Activated CD4-positive, alpha-beta T cell treated with anti-CD3 and anti-CD28 coated beads for 1 hour (primary cell): ENCODE data around the gene AIG1.
"Not testable (repeated sequence)": the region's sequence is repeated elsewhere in the genome, so short reads cannot be mapped to it uniquely, and the experiment has no call there.

Experiments
- DNase-seq: peaks from one replicate; pipeline ENCODE4 v3.0.0-alpha.2; 2020

Gene AIG1

GRCh38 chr6:143290206-143290605 is 229.5 kb downstream of the AIG1 start:
- DNase-seq = no peak

- DNase-seq = no peak
These were observed 232.8 kb downstream of the AIG1 start for GRCh38 chr6:143293523-143293922.

- DNase-seq = no peak
These were observed 233.7 kb downstream of the AIG1 start for GRCh38 chr6:143294265-143294860.

- DNase-seq = no peak
These were observed 235.2 kb downstream of the AIG1 start for GRCh38 chr6:143295932-143296331.

- no peak for DNase-seq
These were observed 237.4 kb downstream of the AIG1 start for GRCh38 chr6:143298071-143298470.

GRCh38 chr6:143299253-143300166 is 238.8 kb downstream of the AIG1 start:
- no peak for DNase-seq

- DNase-seq = no peak
These were observed 240.5 kb downstream of the AIG1 start for GRCh38 chr6:143301188-143301587.

GRCh38 chr6:143307760-143308159 is 247.1 kb downstream of the AIG1 start:
- not testable (repeated sequence) for DNase-seq

- DNase-seq = no peak
These were observed 252.5 kb downstream of the AIG1 start for GRCh38 chr6:143313163-143313562.

- DNase-seq = no peak
These were observed 260.9 kb downstream of the AIG1 start for GRCh38 chr6:143321491-143322086.

- DNase-seq = no peak
These were observed 261.7 kb downstream of the AIG1 start for GRCh38 chr6:143322386-143322785.

GRCh38 chr6:143323729-143324470 is 263.2 kb downstream of the AIG1 start:
- no peak for DNase-seq

- DNase-seq = no peak
These were observed 264.9 kb downstream of the AIG1 start for GRCh38 chr6:143325379-143326140.

GRCh38 chr6:143328876-143329275 is 268.2 kb downstream of the AIG1 start:
- no peak for DNase-seq

- DNase-seq = no peak
These were observed 268.6 kb downstream of the AIG1 start for GRCh38 chr6:143329323-143329722.

GRCh38 chr6:143331362-143331761 is 270.7 kb downstream of the AIG1 start:
- no peak for DNase-seq

GRCh38 chr6:143332153-143332845 is 271.6 kb downstream of the AIG1 start:
- no peak for DNase-seq

GRCh38 chr6:143333081-143333480 is 272.4 kb downstream of the AIG1 start:
- DNase-seq = no peak

- DNase-seq = no peak
These were observed 273.2 kb downstream of the AIG1 start for GRCh38 chr6:143333749-143334520.

- DNase-seq = no peak
These were observed 275.2 kb downstream of the AIG1 start for GRCh38 chr6:143335865-143336264.
